GM18868 (cell line): ENCODE results near the gene UROC1.

Source experiments
- ATAC-seq: cut with Tn5 transposase; IDR thresholded peaks from one replicate; pipeline ENCODE4 v1.9.1; 2021; ENCODE audit warnings: mild to moderate bottlenecking, moderate library complexity; ENCODE audit not compliant: unreplicated experiment

The UROC1 gene

GRCh38 chr3:126446301-126446700 is 71.3 kb downstream of the UROC1 start:
- no peak for ATAC-seq

GRCh38 chr3:126445506-126445905 is 72.1 kb downstream of the UROC1 start:
- no peak for ATAC-seq

- no peak for ATAC-seq
Measured at GRCh38 chr3:126442856-126443242, 74.7 kb downstream of the UROC1 start.

- ATAC-seq: no peak
Measured at GRCh38 chr3:126442094-126442855, 75.3 kb downstream of the UROC1 start.

- no peak for ATAC-seq
Measured at GRCh38 chr3:126441256-126441880, 76.2 kb downstream of the UROC1 start.

- ATAC-seq: no peak
Measured at GRCh38 chr3:126440709-126440995, 76.9 kb downstream of the UROC1 start.

GRCh38 chr3:126439968-126440708 is 77.4 kb downstream of the UROC1 start:
- no peak for ATAC-seq

GRCh38 chr3:126439346-126439967 is 78.1 kb downstream of the UROC1 start:
- no peak for ATAC-seq

GRCh38 chr3:126438746-126439145 is 78.8 kb downstream of the UROC1 start:
- no peak for ATAC-seq

GRCh38 chr3:126438186-126438585 is 79.4 kb downstream of the UROC1 start:
- no peak for ATAC-seq

- ATAC-seq: no peak
Measured at GRCh38 chr3:126436826-126437717, 80.5 kb downstream of the UROC1 start.

- no peak for ATAC-seq
Measured at GRCh38 chr3:126435456-126436315, 81.9 kb downstream of the UROC1 start.

- no peak for ATAC-seq
Measured at GRCh38 chr3:126434931-126435411, 82.6 kb downstream of the UROC1 start.

- no peak for ATAC-seq
Measured at GRCh38 chr3:126434264-126434590, 83.3 kb downstream of the UROC1 start.

- no peak for ATAC-seq
Measured at GRCh38 chr3:126433496-126434263, 83.9 kb downstream of the UROC1 start.

GRCh38 chr3:126433105-126433430 is 84.5 kb downstream of the UROC1 start:
- ATAC-seq: no peak

GRCh38 chr3:126432361-126433104 is 85.0 kb downstream of the UROC1 start:
- ATAC-seq: no peak
